GM21367 (cell line): ENCODE results near the gene GALNTL6.
A peak's percentile ranks its signal among the peaks of the same experiment; 100 is the strongest.
"Not testable (repeated sequence)": the region's sequence is repeated elsewhere in the genome, so short reads cannot be mapped to it uniquely, and the experiment has no call there.

Experiments
- ATAC-seq: cut with Tn5 transposase; IDR thresholded peaks from one replicate; pipeline ENCODE4 v1.9.1; 2021; ENCODE audit not compliant: unreplicated experiment

Gene GALNTL6

GRCh38 chr4:172970189-172970588, 1157.0 kb downstream of the GALNTL6 start:
- not testable (repeated sequence) for ATAC-seq

- ATAC-seq, result no peak
Measured at GRCh38 chr4:172974586-172974985, 1161.4 kb downstream of the GALNTL6 start.

GRCh38 chr4:172975651-172976229, 1162.5 kb downstream of the GALNTL6 start:
- ATAC-seq, result no peak

- ATAC-seq, result not testable (repeated sequence)
Measured at GRCh38 chr4:172977491-172978041, 1164.4 kb downstream of the GALNTL6 start.

- ATAC-seq, result no peak
Measured at GRCh38 chr4:172978848-172979247, 1165.6 kb downstream of the GALNTL6 start.

- ATAC-seq, result no peak
Measured at GRCh38 chr4:172979332-172979731, 1166.1 kb downstream of the GALNTL6 start.

- no peak for ATAC-seq
Measured at GRCh38 chr4:172980219-172980618, 1167.0 kb downstream of the GALNTL6 start.

GRCh38 chr4:172982151-172982590, 1169.0 kb downstream of the GALNTL6 start:
- no peak for ATAC-seq

GRCh38 chr4:172983014-172983413, 1169.8 kb downstream of the GALNTL6 start:
- no peak for ATAC-seq

GRCh38 chr4:172983631-172984030, 1170.4 kb downstream of the GALNTL6 start:
- no peak for ATAC-seq

GRCh38 chr4:172985552-172985951, 1172.3 kb downstream of the GALNTL6 start:
- ATAC-seq, result no peak

- peak; percentile 65 for ATAC-seq
Measured at GRCh38 chr4:172986114-172986513, 1172.9 kb downstream of the GALNTL6 start.

- no peak for ATAC-seq
Measured at GRCh38 chr4:172989984-172990820, 1177.0 kb downstream of the GALNTL6 start.

- ATAC-seq, result no peak
Measured at GRCh38 chr4:172992648-172993378, 1179.6 kb downstream of the GALNTL6 start.

GRCh38 chr4:172995161-172995560, 1182.0 kb downstream of the GALNTL6 start:
- no peak for ATAC-seq

- no peak for ATAC-seq
Measured at GRCh38 chr4:172995704-172996103, 1182.5 kb downstream of the GALNTL6 start.

GRCh38 chr4:172996571-172997216, 1183.5 kb downstream of the GALNTL6 start:
- no peak for ATAC-seq

GRCh38 chr4:172997217-172997609, 1184.0 kb downstream of the GALNTL6 start:
- no peak for ATAC-seq

- ATAC-seq, result no peak
Measured at GRCh38 chr4:172997856-172998255, 1184.7 kb downstream of the GALNTL6 start.

- no peak for ATAC-seq
Measured at GRCh38 chr4:172998527-172999469, 1185.6 kb downstream of the GALNTL6 start.
